ENCODE data around the gene FOXL3.

FOXL3 gene

GRCh38 chr7:266851-267840 lies 22.8 kb upstream of the FOXL3 start:
- no peak for DNase-seq (ENCODE audit: low read depth in 3 of 3)

DNA sequence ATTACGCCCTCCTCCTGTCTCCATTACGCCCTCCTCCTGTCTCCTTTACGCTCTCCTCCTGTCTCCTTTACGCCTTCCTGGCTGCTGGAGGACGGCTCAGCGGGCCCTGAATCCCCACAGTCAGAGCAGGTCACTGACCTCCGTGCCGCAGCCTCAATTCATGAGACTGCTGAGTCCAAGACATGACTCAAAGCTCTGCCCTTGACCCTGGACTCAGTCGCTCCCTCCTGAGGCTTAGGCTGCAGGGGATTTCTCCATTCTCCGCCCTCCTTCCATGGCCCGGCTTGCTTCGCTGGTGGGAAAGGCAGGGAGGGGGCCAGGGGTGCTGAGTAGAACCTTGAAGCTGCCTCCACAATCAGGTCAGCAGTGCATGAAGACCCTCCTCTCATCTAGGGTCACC lies 21.0 kb upstream of the FOXL3 start:
- DNase-seq (ENCODE audit: low read depth in 3 of 3), result no peak

DNA sequence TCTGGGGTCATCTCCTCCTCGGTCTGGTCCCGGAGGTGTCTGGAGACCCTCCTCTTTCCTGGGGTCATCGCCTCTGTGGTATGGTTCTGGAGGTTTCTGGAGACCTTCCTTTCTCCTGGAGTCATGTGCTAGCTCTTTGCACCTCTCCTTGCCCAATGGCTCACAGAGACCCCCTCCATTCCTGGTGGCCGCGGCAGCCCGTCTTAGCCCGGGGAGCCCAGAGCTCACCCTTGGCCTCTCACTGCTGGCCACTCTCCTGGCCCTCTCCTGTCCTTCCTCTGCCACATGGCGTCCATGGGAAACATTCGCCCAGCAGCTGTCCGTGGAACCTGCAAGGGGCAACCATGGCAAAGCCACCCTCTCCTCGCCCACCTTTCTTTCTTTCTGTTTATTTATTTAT lies 20.2 kb upstream of the FOXL3 start:
- no peak for DNase-seq (ENCODE audit: low read depth in 3 of 3)

DNA sequence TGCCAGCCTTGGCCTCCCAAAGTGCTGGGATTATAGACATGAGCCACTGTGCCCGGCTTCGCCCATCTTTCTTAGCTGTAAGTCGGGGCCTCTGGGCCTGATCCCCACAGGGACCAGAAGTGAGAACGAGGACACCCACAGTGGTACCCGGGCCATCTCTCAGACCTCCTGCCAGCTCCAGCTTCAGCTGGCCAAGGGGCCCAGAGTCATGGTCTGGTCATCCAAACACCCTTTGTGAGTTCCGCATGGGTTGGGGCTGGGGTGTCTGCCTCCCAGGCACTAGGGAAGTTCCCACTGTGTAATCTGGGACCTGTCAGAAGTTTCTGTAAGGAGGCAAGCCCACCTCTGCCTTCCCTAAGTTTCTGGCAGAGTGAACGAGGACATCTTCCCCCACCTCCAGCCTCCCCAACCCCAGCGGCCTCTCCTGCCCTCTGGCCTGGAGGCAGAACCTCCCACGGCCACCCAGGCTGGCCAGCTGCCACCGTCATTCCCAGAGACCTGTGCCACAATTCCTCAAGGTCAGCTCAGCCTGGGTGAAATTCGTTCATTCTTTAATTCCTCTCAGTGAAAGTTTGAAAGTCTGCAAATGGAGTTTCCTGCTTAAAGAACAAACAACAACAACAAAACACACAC lies 19.5 kb upstream of the FOXL3 start:
- DNase-seq (ENCODE audit: low read depth in 3 of 3), result no peak

GRCh38 chr7:271266-272107 lies 18.5 kb upstream of the FOXL3 start:
- DNase-seq (ENCODE audit: low read depth in 3 of 3), result no peak

- DNase-seq (ENCODE audit: low read depth in 3 of 3), result no peak
Observed at GRCh38 chr7:272108-272615, 17.8 kb upstream of the FOXL3 start.

GRCh38 chr7:272631-273030 lies 17.3 kb upstream of the FOXL3 start:
- DNase-seq (ENCODE audit: low read depth in 3 of 3), result no peak

GRCh38 chr7:273327-273726 lies 16.6 kb upstream of the FOXL3 start:
- no peak for DNase-seq (ENCODE audit: low read depth in 3 of 3)

- no peak for DNase-seq (ENCODE audit: low read depth in 3 of 3)
Observed at GRCh38 chr7:274266-274665, 15.7 kb upstream of the FOXL3 start.

- no peak for DNase-seq (ENCODE audit: low read depth in 3 of 3)
Observed at GRCh38 chr7:276230-276835, 13.6 kb upstream of the FOXL3 start.

GRCh38 chr7:277228-277627 lies 12.7 kb upstream of the FOXL3 start:
- DNase-seq (ENCODE audit: low read depth in 3 of 3), result no peak

DNA sequence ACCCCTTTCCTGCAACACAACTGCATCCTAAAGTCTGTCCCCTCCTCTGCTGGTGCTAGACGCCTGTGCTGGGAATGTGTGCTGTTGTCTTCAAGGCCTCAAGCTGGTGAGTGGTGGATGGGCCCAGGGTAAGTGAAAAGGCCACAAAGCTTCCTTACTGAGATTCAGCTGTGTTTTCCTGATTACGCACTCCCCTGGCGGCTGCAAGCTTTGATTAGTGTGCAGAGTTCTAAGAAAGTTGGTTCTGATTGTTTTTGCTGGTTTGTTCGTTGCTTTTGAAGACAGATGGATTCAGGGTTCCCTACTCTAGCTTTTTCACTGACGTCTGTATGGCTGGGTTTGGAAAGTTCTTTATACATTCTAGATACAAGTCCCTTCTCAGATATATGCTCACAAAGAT lies 11.9 kb upstream of the FOXL3 start:
- DNase-seq (ENCODE audit: low read depth in 3 of 3), result no peak

DNA sequence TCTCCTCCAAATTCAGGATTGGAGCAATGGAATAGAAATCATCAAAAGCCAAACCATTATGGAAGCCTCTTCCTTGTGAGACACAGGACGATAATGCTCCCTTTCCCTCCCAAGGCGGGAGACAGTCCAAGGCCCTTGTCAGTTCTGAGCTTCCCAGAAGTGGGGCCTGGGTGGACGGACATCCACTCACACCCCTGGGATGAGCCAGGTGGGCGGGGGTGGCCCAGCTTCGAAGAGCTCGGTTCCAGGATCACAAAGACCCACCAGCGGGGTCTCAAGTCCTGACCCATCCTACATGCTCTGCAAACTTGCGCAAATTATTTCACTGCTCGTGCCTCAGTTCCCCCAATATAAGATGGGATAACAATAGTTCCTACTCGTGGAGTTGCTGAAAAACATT lies 10.1 kb upstream of the FOXL3 start:
- no peak for DNase-seq (ENCODE audit: low read depth in 3 of 3)

- no peak for DNase-seq (ENCODE audit: low read depth in 3 of 3)
Observed at GRCh38 chr7:280461-280860, 9.5 kb upstream of the FOXL3 start.

DNA sequence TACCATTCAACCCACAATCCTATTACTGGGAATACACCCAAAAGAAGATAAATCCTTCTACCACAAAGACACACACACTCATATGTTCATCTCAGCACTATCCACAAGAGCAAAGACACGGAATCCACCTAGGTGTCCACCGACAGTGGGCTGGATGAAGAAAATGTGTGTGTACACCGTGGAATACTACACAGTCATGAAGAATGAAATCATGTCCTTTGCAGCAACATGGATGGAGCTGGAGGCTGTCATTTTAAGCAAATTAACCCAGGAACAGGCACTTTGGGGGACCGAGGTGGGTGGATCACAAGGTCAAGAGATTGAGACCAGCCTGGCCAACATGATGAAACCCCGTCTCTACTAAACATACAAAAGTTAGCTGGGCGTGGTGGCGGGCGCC lies 8.3 kb upstream of the FOXL3 start:
- no peak for DNase-seq (ENCODE audit: low read depth in 3 of 3)

- no peak for DNase-seq (ENCODE audit: low read depth in 3 of 3)
Observed at GRCh38 chr7:282621-283020, 7.3 kb upstream of the FOXL3 start.

DNA sequence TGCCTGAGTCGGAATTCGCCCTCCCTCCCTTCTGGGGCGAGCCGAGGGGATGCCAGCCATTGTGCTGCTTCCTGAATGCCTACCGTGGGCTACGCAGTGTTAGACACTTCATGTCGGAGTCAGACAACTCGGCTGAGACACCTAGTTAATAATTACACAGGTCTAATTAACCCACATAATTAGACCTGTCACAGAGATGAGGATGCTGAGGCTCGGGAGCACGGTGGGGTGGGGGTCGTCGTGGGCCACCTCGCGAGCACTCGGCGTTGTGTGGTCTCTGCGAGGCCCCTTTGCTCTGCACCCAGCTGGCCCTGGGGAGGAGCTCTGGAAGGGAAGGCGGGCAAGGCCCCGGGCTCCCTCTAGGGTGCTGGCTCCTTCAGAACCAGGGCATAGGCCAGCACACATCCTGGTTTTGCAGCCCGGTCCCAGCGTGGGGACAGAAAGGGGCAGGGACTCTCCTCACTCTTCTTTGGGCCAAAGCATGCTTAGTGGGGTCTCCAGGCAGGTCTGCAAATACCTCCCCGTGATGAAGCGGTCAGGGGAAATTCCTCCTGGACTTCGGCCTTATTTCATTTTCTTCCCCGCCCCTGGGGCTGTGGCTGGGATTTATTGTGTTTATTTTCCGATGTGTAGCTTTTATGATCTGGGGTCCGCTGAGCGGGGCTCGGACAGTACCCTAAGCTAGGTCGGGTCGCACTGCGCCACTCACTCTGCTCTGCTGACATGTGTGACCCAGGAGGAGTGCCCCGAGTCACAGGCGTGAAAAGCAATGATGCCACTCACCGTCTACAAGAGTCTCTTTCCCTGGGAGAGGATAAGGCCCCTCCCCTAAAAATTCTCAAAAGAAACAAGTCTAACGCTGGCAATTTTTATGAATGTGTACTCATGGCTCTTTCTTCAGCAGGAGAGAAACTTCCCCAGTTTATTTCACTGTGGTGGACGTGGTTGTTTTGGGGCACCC lies 4.9 kb upstream of the FOXL3 start:
- no peak for DNase-seq (ENCODE audit: low read depth in 3 of 3)

DNA sequence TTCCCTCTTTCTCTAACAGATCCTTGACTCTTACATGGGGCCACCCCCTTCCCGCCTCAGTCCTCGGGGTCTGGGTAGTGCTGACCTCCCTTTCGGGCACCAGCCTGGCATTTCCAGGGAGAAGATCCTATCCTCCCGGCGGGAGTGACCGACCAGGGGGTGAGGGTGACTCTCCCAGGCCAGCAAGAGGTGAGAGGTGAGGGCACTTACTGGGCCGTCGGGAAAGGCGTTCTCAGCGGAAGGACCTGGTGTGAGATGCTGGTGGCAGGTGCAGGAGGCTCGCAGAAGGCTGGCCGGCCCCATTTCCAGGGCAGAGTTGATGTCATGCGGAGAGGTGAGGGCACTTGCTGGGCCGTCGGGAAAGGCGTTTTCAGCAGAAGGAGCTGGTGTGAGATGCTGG lies 4.2 kb upstream of the FOXL3 start:
- no peak for DNase-seq (ENCODE audit: low read depth in 3 of 3)

DNA sequence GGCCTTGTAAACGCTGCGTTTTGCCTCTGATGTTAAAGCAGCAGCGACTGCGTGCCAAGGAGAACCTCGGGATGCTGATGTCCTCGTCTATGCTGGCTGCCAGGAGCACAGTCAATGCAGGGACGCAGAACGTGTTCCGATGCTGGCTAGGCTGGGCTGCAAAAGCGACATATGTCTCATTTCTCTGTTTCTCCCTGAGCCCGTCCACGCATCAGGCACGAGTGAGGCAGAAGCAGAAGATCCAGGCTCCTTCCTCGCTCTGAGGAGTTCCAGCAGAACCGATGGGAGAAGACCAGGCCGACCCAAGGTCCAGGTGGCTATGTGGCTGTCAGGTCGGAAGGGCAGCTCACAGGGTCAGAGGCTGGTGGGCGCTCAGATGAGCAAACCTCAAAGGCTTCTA lies 3.7 kb upstream of the FOXL3 start:
- no peak for DNase-seq (ENCODE audit: low read depth in 3 of 3)

DNA sequence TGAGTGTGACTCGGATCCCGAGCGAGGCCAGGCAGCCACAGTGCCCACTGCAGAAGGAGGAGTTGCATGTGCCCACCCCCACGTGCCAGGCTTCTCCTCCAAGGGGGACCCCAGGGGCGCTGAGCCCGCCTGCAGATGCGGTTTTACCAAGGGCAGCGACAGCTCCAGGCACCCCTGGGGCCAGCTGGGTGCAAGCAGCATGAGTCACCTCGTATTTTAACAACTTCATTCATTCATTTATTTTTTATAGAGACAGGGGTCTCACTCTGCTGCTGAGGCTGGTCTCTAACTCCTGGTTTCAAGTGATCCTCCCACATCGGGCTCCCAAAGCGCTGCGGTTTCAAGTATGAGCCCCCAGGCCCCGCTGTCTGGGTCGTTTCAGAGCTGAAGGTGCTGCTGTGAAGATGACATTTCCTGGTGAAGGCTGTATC lies 1.3 kb upstream of the FOXL3 start:
- DNase-seq (ENCODE audit: low read depth in 3 of 3), result no peak

All from stimulated activated CD4-positive, alpha-beta T cell treated with anti-CD3 and anti-CD28 coated beads, TNF-alpha, amount 100 ng/mL, for 24 hours (primary cell).